CD4-positive, alpha-beta T cell (primary cell): Measurements from ENCODE around the gene MAP3K5. TPM values are rescaled to one million over a fixed set of nuclear protein-coding genes. Genes with fewer than 3 reads are reported as not detected.

Source experiments
- ATAC-seq: fragments of 200-7000 bp; cut with Tn5 transposase; one replicate; pipeline ENCODE4 v1.10.0; 2022; ENCODE audit warnings: mild to moderate bottlenecking; ENCODE audit not compliant: poor library complexity
- CTCF ChIA-PET: fragments of 350-600 bp; sonication (Branson Sonifier 250); formaldehyde crosslinking; loops from one replicate; lab custom pipeline; 2021; ENCODE audit warnings: antibody characterized with exemption, inconsistent platforms; lab: Charles Lee
- POLR2A ChIA-PET: fragments of 350-600 bp; sonication (Branson Sonifier 250); formaldehyde crosslinking; loops from one replicate; lab custom pipeline; 2021; ENCODE audit warnings: antibody characterized with exemption, inconsistent platforms; lab: Charles Lee
- DNase-seq, 14 experiments: peaks; one replicate each; pipeline ENCODE4 v3.0.0-alpha.2; 2013 to 2020; ENCODE audit warnings: mixed read lengths in 2 of 14
- H3K27ac ChIP-seq, 2 donors: one replicate each; pipeline versions ENCODE4 v1.5.1 to v1.7.0; 2013; ENCODE audit warnings: low read length in 2 of 2, low read depth in 1 of 2, mild to moderate bottlenecking in 1 of 2
- H3K27me3 ChIP-seq, 2 experiments: 1 replicate in 1 of 2; 2 replicates in 1 of 2; pipeline versions ENCODE4 v1.6.1 to v1.7.0; 2013; ENCODE audit warnings: low read length in 2 of 2, control low read depth in 1 of 2, mild to moderate bottlenecking in 1 of 2, moderate library complexity in 1 of 2; ENCODE audit not compliant: insufficient read depth in 2 of 2, control insufficient read depth in 1 of 2
- H3K36me3 ChIP-seq: one replicate; pipeline ENCODE4 v1.6.1; 2013; ENCODE audit warnings: low read length, control low read depth; ENCODE audit not compliant: insufficient read depth
- H3K4me1 ChIP-seq: one replicate; pipeline ENCODE4 v1.6.1; 2013; ENCODE audit warnings: low read length, control low read depth; ENCODE audit not compliant: insufficient read depth
- H3K4me3 ChIP-seq: one replicate; pipeline ENCODE4 v1.5.1; 2013; ENCODE audit warnings: mild to moderate bottlenecking, low read length, moderate library complexity
- H3K9me3 ChIP-seq, 2 experiments: 1 replicate in 1 of 2; 2 replicates in 1 of 2; pipeline versions ENCODE4 v1.6.1 to v1.7.0; 2013; ENCODE audit warnings: low read length in 2 of 2, mild to moderate bottlenecking in 2 of 2, control low read depth in 1 of 2, moderate library complexity in 1 of 2; ENCODE audit not compliant: control insufficient read depth in 1 of 2, insufficient read depth in 1 of 2
- H3K27ac Mint-ChIP-seq: one replicate; pipeline ENCODE4 v1.8.0; 2020; ENCODE audit warnings: mixed read lengths
- H3K27me3 Mint-ChIP-seq: one replicate; pipeline ENCODE4 v1.8.0; 2021; ENCODE audit warnings: mixed read lengths
- H3K36me3 Mint-ChIP-seq: one replicate; pipeline ENCODE4 v1.8.0; 2021; ENCODE audit warnings: low read depth, mixed read lengths
- H3K4me1 Mint-ChIP-seq: one replicate; pipeline ENCODE4 v1.8.0; 2021; ENCODE audit warnings: low read depth, mixed read lengths
- H3K4me3 Mint-ChIP-seq: one replicate; pipeline ENCODE4 v1.8.0; 2020; ENCODE audit warnings: mild to moderate bottlenecking, mixed read lengths
- H3K9me3 Mint-ChIP-seq: one replicate; pipeline ENCODE4 v1.8.0; 2020; ENCODE audit warnings: mixed read lengths
- intact Hi-C, 2 experiments: fragments of 100-400 bp; cut with DNase I in 1 of 2; cut with micrococcal nuclease in 1 of 2; formaldehyde crosslinking; loops; one replicate each; pipeline versions ENCODE4 v1.15.1 to v1.9.0; 2023 to 2025; cut with DNase I, micrococcal nuclease
- total RNA-seq, 174 experiments: library from RNA in 2 of 174; stranded (reverse) in 2 of 174; gene quantifications; one replicate each; pipeline ENCODE4 v1.2.3 and lab custom pipeline; 2021 to 2026
- TF ChIP-seq, protein P1 (sequence below): fragments of 200-600 bp; IDR thresholded peaks from one replicate; pipeline ENCODE4 v1.8.0; 2022; ENCODE audit warnings: antibody characterized with exemption, mild to moderate bottlenecking

MAP3K5 gene
- total RNA-seq, 2 experiments from 2014 or later, result 12.9 to 14.1 TPM

GRCh38 chr6:136669299-136669699 lies 123.0 kb downstream of the MAP3K5 start:
- ChIA-PET CTCF (interaction anchor here (1.5 to 5.6 kb wide), 2 partner anchors 20 to 123 kb away, joined by 3 to 30 read pairs; partner anchors contain the start of gene MAP3K5), POLR2A (no interaction called here)
- intact Hi-C loops, result no loop called here
- Histone ChIP-seq H3K27me3 (no peaks in the 10 kb centered on the region), H3K36me3 (peaks cover 27% of the 10 kb centered on the region), H3K9me3 (no peaks in the 10 kb centered on the region), H3K4me3 (no peak overlapping the region), H3K27ac (no peak overlapping the region), H3K4me1 (no peaks in the 10 kb centered on the region)
- peaks cover 4% of the 10 kb centered on the region for H3K9me3 Mint-ChIP-seq
- ATAC-seq, result no peak
- peaks cover 27% of the 10 kb centered on the region for H3K36me3 Mint-ChIP-seq
- H3K4me1 Mint-ChIP-seq, result no peaks in the 10 kb centered on the region
- H3K4me3 Mint-ChIP-seq, result no peak overlapping the region
- DNase-seq, result no peak
- no peak overlapping the region for H3K27ac Mint-ChIP-seq
- no peaks in the 10 kb centered on the region for H3K27me3 Mint-ChIP-seq
- TF ChIP-seq, protein P1, sequence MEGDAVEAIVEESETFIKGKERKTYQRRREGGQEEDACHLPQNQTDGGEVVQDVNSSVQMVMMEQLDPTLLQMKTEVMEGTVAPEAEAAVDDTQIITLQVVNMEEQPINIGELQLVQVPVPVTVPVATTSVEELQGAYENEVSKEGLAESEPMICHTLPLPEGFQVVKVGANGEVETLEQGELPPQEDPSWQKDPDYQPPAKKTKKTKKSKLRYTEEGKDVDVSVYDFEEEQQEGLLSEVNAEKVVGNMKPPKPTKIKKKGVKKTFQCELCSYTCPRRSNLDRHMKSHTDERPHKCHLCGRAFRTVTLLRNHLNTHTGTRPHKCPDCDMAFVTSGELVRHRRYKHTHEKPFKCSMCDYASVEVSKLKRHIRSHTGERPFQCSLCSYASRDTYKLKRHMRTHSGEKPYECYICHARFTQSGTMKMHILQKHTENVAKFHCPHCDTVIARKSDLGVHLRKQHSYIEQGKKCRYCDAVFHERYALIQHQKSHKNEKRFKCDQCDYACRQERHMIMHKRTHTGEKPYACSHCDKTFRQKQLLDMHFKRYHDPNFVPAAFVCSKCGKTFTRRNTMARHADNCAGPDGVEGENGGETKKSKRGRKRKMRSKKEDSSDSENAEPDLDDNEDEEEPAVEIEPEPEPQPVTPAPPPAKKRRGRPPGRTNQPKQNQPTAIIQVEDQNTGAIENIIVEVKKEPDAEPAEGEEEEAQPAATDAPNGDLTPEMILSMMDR, result no peak

- Mint-ChIP-seq H3K27ac (no peak overlapping the region), H3K4me3 (no peak overlapping the region), H3K4me1 (no peaks in the 10 kb centered on the region), H3K36me3 (peaks cover 24% of the 10 kb centered on the region), H3K9me3 (peaks cover 2% of the 10 kb centered on the region), H3K27me3 (no peaks in the 10 kb centered on the region)
- ChIA-PET CTCF (interaction anchor here (1.5 to 5.6 kb wide), 2 partner anchors 19 to 124 kb away, joined by 3 to 30 read pairs; partner anchors contain the start of gene MAP3K5), POLR2A (interaction anchor here (3.2 kb wide), 1 partner anchor 124 kb away, joined by 13 read pairs; the partner anchor contains the start of gene MAP3K5)
- intact Hi-C loops, result no loop called here
- DNase-seq, result no peak
- Histone ChIP-seq H3K9me3 (no peaks in the 10 kb centered on the region), H3K36me3 (peaks cover 30% of the 10 kb centered on the region), H3K4me3 (no peak overlapping the region), H3K27ac (no peak overlapping the region), H3K4me1 (no peaks in the 10 kb centered on the region), H3K27me3 (no peaks in the 10 kb centered on the region)
- no peak for ATAC-seq
- TF ChIP-seq, protein P1, result no peak
These were observed 123.7 kb downstream of the MAP3K5 start for GRCh38 chr6:136668571-136668970.

DNA sequence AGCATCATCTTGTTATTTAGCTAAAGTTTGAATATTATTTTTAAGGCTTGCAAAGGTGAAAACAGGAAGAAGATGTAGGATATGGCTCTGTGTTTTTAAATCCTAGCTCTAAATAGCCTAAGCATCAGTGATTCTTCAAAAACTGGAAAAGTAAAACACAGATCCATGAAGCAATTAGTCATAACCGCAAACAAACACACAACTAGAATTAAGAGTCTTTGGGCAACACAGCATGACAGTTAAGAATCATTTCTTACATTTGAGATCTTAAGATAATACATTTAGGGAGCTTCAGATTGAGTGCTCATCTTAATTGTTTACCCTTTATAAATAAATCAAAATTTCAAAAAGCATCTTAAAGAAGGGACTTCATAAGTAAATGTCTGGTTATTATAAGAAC lies 126.2 kb downstream of the MAP3K5 start:
- H3K27me3 ChIP-seq, result no peaks in the 10 kb centered on the region
- intact Hi-C loops, result no loop called here
- no peak overlapping the region for H3K4me3 ChIP-seq
- H3K36me3 ChIP-seq, result peaks cover 25% of the 10 kb centered on the region
- POLR2A ChIA-PET, result interaction anchor here (3.2 kb wide), 1 partner anchor 126 kb away, joined by 13 read pairs; the partner anchor contains the start of gene MAP3K5
- Mint-ChIP-seq H3K4me1 (no peaks in the 10 kb centered on the region), H3K27me3 (no peaks in the 10 kb centered on the region), H3K4me3 (no peak overlapping the region), H3K27ac (no peak overlapping the region), H3K9me3 (no peaks in the 10 kb centered on the region), H3K36me3 (peaks cover 12% of the 10 kb centered on the region)
- ATAC-seq, result no peak
- no peak overlapping the region for H3K27ac ChIP-seq
- no peaks in the 10 kb centered on the region for H3K4me1 ChIP-seq
- TF ChIP-seq, protein P1, result no peak
- no peaks in the 10 kb centered on the region for H3K9me3 ChIP-seq
- CTCF ChIA-PET, result interaction anchor here (5.6 kb wide), 1 partner anchor 126 kb away, joined by 30 read pairs; the partner anchor contains the start of gene MAP3K5
- DNase-seq, result no peak
